ENCODE results near the gene ANO4. TPM values are rescaled to one million over a fixed set of nuclear protein-coding genes. Genes with fewer than 3 reads are reported as not detected.

The ANO4 gene
- total and polyA plus RNA-seq, 2 of the 8 experiments (the other 6 are each of a cell fraction or from before 2014, with no cell fraction given) = 1.1 to 3.4 TPM

DNA sequence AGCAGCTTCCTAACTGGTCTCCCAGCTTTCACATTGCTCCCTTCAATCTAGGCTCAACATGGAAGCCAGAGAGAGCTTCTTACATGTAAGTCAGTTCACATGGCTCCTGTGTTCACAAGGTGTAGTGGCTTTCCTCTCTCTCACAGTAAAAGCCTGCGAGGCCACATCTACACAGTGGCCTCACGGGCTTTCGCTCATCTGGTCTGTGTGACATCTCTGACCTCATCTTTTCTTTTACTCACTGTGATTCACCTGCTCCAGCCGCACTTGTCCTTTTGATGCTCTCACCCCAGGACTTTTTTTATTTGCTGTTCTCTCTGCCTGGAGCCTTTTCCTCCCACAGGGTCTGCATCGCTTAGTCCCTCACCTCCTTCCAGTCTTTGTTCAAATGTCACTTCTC lies 293.3 kb downstream of the ANO4 start:
- DNase-seq (ENCODE audit: low read depth in 1 of 2, low spot score in 2 of 2) (no peak), FAIRE-seq (no peak)
- Histone ChIP-seq H3K23me2 (ENCODE audit: low read depth, low read length) (peaks cover 2% of the 10 kb centered on the region; the same call in 1 of the 2 replicates), H2BK15ac (ENCODE audit: low read length) (0 out of 2 replicates have a peak overlapping the region, but pooled peaks have one; percentile 11), H3K4me3 (ENCODE audit: extremely low read depth in 1 of 4, insufficient read depth in 2 of 4, low read depth in 3 of 4, low read length in 4 of 4) (no peak overlapping the region), H3K27me3 (replicated peaks in 1 of 4; ENCODE audit: control insufficient read depth in 3 of 4, extremely low read depth in 1 of 4, insufficient read depth in 3 of 4, low read length in 3 of 4) (no peaks in the 10 kb centered on the region), H2BK12ac (ENCODE audit: low read depth, low read length) (peak overlapping the region; percentile 29; the same call in 1 of the 2 replicates), H3K56ac (replicated peaks; ENCODE audit: insufficient read length, low read depth, low read length) (no peak overlapping the region), H4K91ac (replicated peaks; ENCODE audit: insufficient read length, low read length) (no peak overlapping the region), H4K20me1 (replicated peaks in 1 of 2; ENCODE audit: control insufficient read depth in 1 of 2, insufficient read depth in 2 of 2, low read length in 2 of 2) (no peaks in the 10 kb centered on the region), H3K4ac (replicated peaks; ENCODE audit: insufficient read length, low read depth, low read length) (no peak overlapping the region), H3K79me2 (ENCODE audit: control insufficient read depth in 1 of 2, insufficient read depth in 2 of 2, low read length in 2 of 2) (no peaks in the 10 kb centered on the region), H2AK5ac (ENCODE audit: low read depth, low read length) (no peak overlapping the region), H3K4me2 (ENCODE audit: insufficient read depth in 1 of 2, low read depth in 2 of 2, low read length in 2 of 2) (no peak overlapping the region), H2BK20ac (ENCODE audit: low read length) (no peak overlapping the region), H2BK5ac (ENCODE audit: low read depth, low read length) (peak overlapping the region; percentile 57; the same call in 1 of the 2 replicates), H3K18ac (ENCODE audit: extremely low read depth, low read length) (no peak overlapping the region), H4K5ac (ENCODE audit: insufficient read length, low read depth, low read length) (no peak overlapping the region), H4K8ac (ENCODE audit: extremely low read depth, insufficient read depth, low read length) (no peak overlapping the region), H3K4me1 (replicated peaks in 1 of 4; ENCODE audit: control insufficient read depth in 3 of 4, insufficient read depth in 4 of 4, low read length in 3 of 4) (no peaks in the 10 kb centered on the region), H3K9ac (replicated peaks in 1 of 4; ENCODE audit: extremely low read depth in 1 of 4, low read depth in 3 of 4, low read length in 3 of 4) (no peak overlapping the region), H2BK120ac (replicated peaks; ENCODE audit: low read depth, low read length) (no peak overlapping the region), H2AFZ (ENCODE audit: low read length) (peak overlapping the region; percentile 48; the same call in 1 of the 2 replicates), H3K79me1 (ENCODE audit: low read depth, low read length) (no peaks in the 10 kb centered on the region), H3K23ac (ENCODE audit: insufficient read length) (no peak overlapping the region), H3K9me3 (ENCODE audit: insufficient read depth in 2 of 2, low read depth in 1 of 2, low read length in 1 of 2) (no peaks in the 10 kb centered on the region), H3K14ac (ENCODE audit: insufficient read length) (no peak overlapping the region), H3K36me3 (ENCODE audit: control insufficient read depth in 2 of 4, insufficient read depth in 4 of 4, low read length in 3 of 4) (no peaks in the 10 kb centered on the region), H3K27ac (ENCODE audit: low read depth, low read length) (no peak overlapping the region)
- CTCF ChIA-PET (ENCODE audit: partially characterized antibody) = interaction anchor here (1.8 kb wide), 1 partner anchor 162 kb away, joined by 4 read pairs; no protein-coding TSS in a partner anchor
- TF ChIP-seq RNF2 (IDR thresholded peaks at IDR 0.05; ENCODE audit: borderline replicate concordance, low read depth, low read length, missing control alignments, poor library complexity, severe bottlenecking) (no peak), ZNF274 (IDR thresholded peaks at IDR 0.05; ENCODE audit: borderline replicate concordance, extremely low read depth, low read length) (no peak), TAF1 (IDR thresholded peaks at IDR 0.05; ENCODE audit: low read depth, low read length) (no peak), JUN (IDR thresholded peaks at IDR 0.05; ENCODE audit: low read depth, low read length) (no peak), TCF12 (IDR thresholded peaks at IDR 0.05; ENCODE audit: low read depth, low read length) (no peak)
- POLR2A ChIA-PET (ENCODE audit: partially characterized antibody) = no interaction called here
- WGBS, 2 experiments (ENCODE audit: extremely low coverage in 1 of 2, insufficient coverage in 1 of 2, insufficient read length in 1 of 2, insufficient replicate concordance in 2 of 2, low coverage in 1 of 2, low lambda C conversion rate in 2 of 2, missing lambda C conversion rate in 1 of 2) = 88% methylated on average over 5 of the region's 5 CpGs; no CpG with 5 or more reads in 1 of the 2 experiments
